ELF-1 (cell line): ENCODE data around the gene TUBB4B.
A peak's percentile ranks its signal among the peaks of the same experiment; 100 is the strongest.

Source experiments
- DNase-seq: peaks from one replicate; pipeline ENCODE4 v3.0.0-alpha.2; 2016; ENCODE audit warnings: low read depth, low spot score

The TUBB4B gene

GRCh38 chr9:137225699-137226331 is 15.3 kb upstream of the TUBB4B start:
- no peak for DNase-seq

- no peak for DNase-seq
These were observed 14.6 kb upstream of the TUBB4B start for GRCh38 chr9:137226338-137227053.

- DNase-seq, result peak; percentile 87
These were observed 13.8 kb upstream of the TUBB4B start, which contains the start of gene RNF224 for GRCh38 chr9:137227054-137227852. TSS of gene RNF224 (plus strand) at chr9:137227502. CDS start at chr9:137228336, 834 bp downstream.

GRCh38 chr9:137227853-137228505 is 13.1 kb upstream of the TUBB4B start:
- DNase-seq, result no peak

- no peak for DNase-seq
These were observed 12.6 kb upstream of the TUBB4B start for GRCh38 chr9:137228506-137228967.

- DNase-seq, result no peak
These were observed 11.9 kb upstream of the TUBB4B start for GRCh38 chr9:137228968-137229896.

- DNase-seq, result no peak
These were observed 11.0 kb upstream of the TUBB4B start for GRCh38 chr9:137229903-137230704.

- DNase-seq, result no peak
These were observed 10.2 kb upstream of the TUBB4B start, which contains the start of gene SLC34A3 for GRCh38 chr9:137230705-137231371. TSS of gene SLC34A3 (plus strand) at chr9:137230901. CDS start at chr9:137231703, 802 bp downstream.

GRCh38 chr9:137231372-137232039 is 9.6 kb upstream of the TUBB4B start:
- no peak for DNase-seq

GRCh38 chr9:137232101-137232500 is 9.0 kb upstream of the TUBB4B start:
- no peak for DNase-seq

- no peak for DNase-seq
These were observed 8.6 kb upstream of the TUBB4B start for GRCh38 chr9:137232510-137232909.

GRCh38 chr9:137233143-137233980 is 7.7 kb upstream of the TUBB4B start:
- no peak for DNase-seq

- DNase-seq, result no peak
These were observed 6.9 kb upstream of the TUBB4B start for GRCh38 chr9:137234055-137234697.

- DNase-seq, result no peak
These were observed 6.2 kb upstream of the TUBB4B start for GRCh38 chr9:137234758-137235423.

GRCh38 chr9:137235424-137236237 is 5.5 kb upstream of the TUBB4B start:
- peak; percentile 39 for DNase-seq
